Astrocyte (in vitro differentiated cells and primary cell): ENCODE measurements around the gene MVD. TPM values are rescaled to one million over a fixed set of nuclear protein-coding genes. Genes with fewer than 3 reads are reported as not detected.

Experiments
- DNase-seq: peaks from one replicate; pipeline ENCODE4 v3.0.0-alpha.2; 2010; ENCODE audit warnings: low read depth
- FAIRE-seq: peaks from 2 replicates; lab custom pipeline; 2011; peaks lifted over from hg19 to GRCh38; lab: Jason Lieb, UNC
- H2AFZ ChIP-seq: 2 replicates; pipeline ENCODE4 v1.6.0; 2012; ENCODE audit warnings: low read depth, low read length, inconsistent platforms
- H3K27ac ChIP-seq: 2 replicates; pipeline ENCODE4 v1.5.1; 2011; ENCODE audit warnings: low read depth, low read length, inconsistent platforms
- H3K27me3 ChIP-seq: 2 replicates; pipeline ENCODE4 v1.6.0; 2011; ENCODE audit warnings: low read length, inconsistent platforms; ENCODE audit not compliant: insufficient read depth
- H3K36me3 ChIP-seq: 2 replicates; pipeline ENCODE4 v1.5.1; 2011; ENCODE audit warnings: low read length, inconsistent platforms; ENCODE audit not compliant: insufficient read depth
- H3K4me1 ChIP-seq: 2 replicates; pipeline ENCODE4 v1.5.1; 2011; ENCODE audit warnings: low read length, inconsistent platforms; ENCODE audit not compliant: insufficient read depth
- H3K4me2 ChIP-seq: 2 replicates; pipeline ENCODE4 v1.6.0; 2012; ENCODE audit warnings: low read length, inconsistent platforms
- H3K4me3 ChIP-seq: 2 replicates; pipeline ENCODE4 v1.5.1; 2011; ENCODE audit warnings: low read depth, mild to moderate bottlenecking, low read length, inconsistent platforms; ENCODE audit not compliant: insufficient read depth
- H3K79me2 ChIP-seq: 2 replicates; pipeline ENCODE4 v1.6.0; 2012; ENCODE audit warnings: mild to moderate bottlenecking, low read length, inconsistent platforms; ENCODE audit not compliant: insufficient read depth
- H3K9ac ChIP-seq: 2 replicates; pipeline ENCODE4 v1.6.0; 2012; ENCODE audit warnings: mild to moderate bottlenecking, low read length, inconsistent platforms
- H3K9me3 ChIP-seq: 2 replicates; pipeline ENCODE4 v1.5.1; 2012; ENCODE audit warnings: low read depth, mild to moderate bottlenecking, low read length, inconsistent platforms; ENCODE audit not compliant: insufficient read depth
- H4K20me1 ChIP-seq: 2 replicates; pipeline ENCODE4 v1.6.0; 2012; ENCODE audit warnings: low read length, inconsistent platforms; ENCODE audit not compliant: insufficient read depth
- H3K27ac Mint-ChIP-seq: one replicate; pipeline ENCODE4 v1.8.0; 2021; ENCODE audit warnings: mild to moderate bottlenecking, mixed read lengths; ENCODE audit not compliant: unreplicated experiment
- H3K27me3 Mint-ChIP-seq: one replicate; pipeline ENCODE4 v1.8.0; 2021; ENCODE audit warnings: low read depth, mixed read lengths; ENCODE audit not compliant: unreplicated experiment
- H3K36me3 Mint-ChIP-seq: one replicate; pipeline ENCODE4 v1.8.0; 2021; ENCODE audit warnings: low read depth, mixed read lengths; ENCODE audit not compliant: unreplicated experiment
- H3K4me1 Mint-ChIP-seq: one replicate; pipeline ENCODE4 v1.8.0; 2021; ENCODE audit warnings: low read depth, mixed read lengths; ENCODE audit not compliant: unreplicated experiment
- H3K4me3 Mint-ChIP-seq: one replicate; pipeline ENCODE4 v1.8.0; 2021; ENCODE audit warnings: mild to moderate bottlenecking, moderate library complexity, mixed read lengths; ENCODE audit not compliant: unreplicated experiment
- H3K9me3 Mint-ChIP-seq: one replicate; pipeline ENCODE4 v1.8.0; 2021; ENCODE audit warnings: mild to moderate bottlenecking, mixed read lengths; ENCODE audit not compliant: unreplicated experiment
- CTCF ChIP-seq: IDR thresholded peaks from 2 replicates; pipeline ENCODE4 v1.5.1; 2011; ENCODE audit warnings: low read depth, mild to moderate bottlenecking, inconsistent platforms, low read length, moderate library complexity; ENCODE audit not compliant: insufficient read depth
- EZH2 ChIP-seq: IDR thresholded peaks from 2 replicates; pipeline ENCODE4 v1.6.1; 2012; ENCODE audit warnings: mild to moderate bottlenecking, low read length, inconsistent platforms; ENCODE audit not compliant: insufficient read depth
- total RNA-seq: library from RNA; stranded (reverse); gene quantifications from 2 replicates; pipeline ENCODE4 v1.2.1, GENCODE V29; 2021

Gene MVD
- total RNA-seq, 1 donor from 2014 or later, result 63.9 TPM

- Mint-ChIP-seq H3K4me3 (no peak overlapping the region), H3K36me3 (no peaks in the 10 kb centered on the region), H3K27me3 (no peaks in the 10 kb centered on the region), H3K9me3 (no peaks in the 10 kb centered on the region), H3K4me1 (peaks cover 2% of the 10 kb centered on the region), H3K27ac (no peak overlapping the region)
- H3K4me3 ChIP-seq, result no peak overlapping the region
- no peak overlapping the region for H3K9ac ChIP-seq
- peaks cover 3% of the 10 kb centered on the region for H3K4me1 ChIP-seq
- peaks cover 21% of the 10 kb centered on the region for H3K79me2 ChIP-seq
- H2AFZ ChIP-seq, result no peak overlapping the region
- no peaks in the 10 kb centered on the region for H3K36me3 ChIP-seq
- no peaks in the 10 kb centered on the region for H3K9me3 ChIP-seq
- no peak overlapping the region for H3K27ac ChIP-seq
- FAIRE-seq (no peak), DNase-seq (no peak)
- TF ChIP-seq EZH2 (no peak), CTCF (no peak)
- no peak overlapping the region for H3K4me2 ChIP-seq
- peaks cover 48% of the 10 kb centered on the region for H4K20me1 ChIP-seq
- no peaks in the 10 kb centered on the region for H3K27me3 ChIP-seq
Observed at GRCh38 chr16:88656291-88656980, 6.5 kb downstream of the MVD start.

- no peak overlapping the region for H3K4me2 ChIP-seq
- TF ChIP-seq EZH2, result no peak
- TF ChIP-seq CTCF, result no peak
- H3K4me1 ChIP-seq, result peaks cover 6% of the 10 kb centered on the region
- no peak overlapping the region for H3K4me3 ChIP-seq
- H2AFZ ChIP-seq, result no peak overlapping the region
- no peaks in the 10 kb centered on the region for H3K9me3 ChIP-seq
- Mint-ChIP-seq H3K36me3 (no peaks in the 10 kb centered on the region), H3K4me3 (no peak overlapping the region), H3K9me3 (no peaks in the 10 kb centered on the region), H3K27ac (no peak overlapping the region), H3K27me3 (no peaks in the 10 kb centered on the region), H3K4me1 (no peaks in the 10 kb centered on the region)
- peaks cover 43% of the 10 kb centered on the region for H4K20me1 ChIP-seq
- peaks cover 15% of the 10 kb centered on the region for H3K79me2 ChIP-seq
- H3K27ac ChIP-seq, result no peak overlapping the region
- FAIRE-seq (no peak), DNase-seq (no peak)
- H3K9ac ChIP-seq, result no peak overlapping the region
- H3K36me3 ChIP-seq, result no peaks in the 10 kb centered on the region
- H3K27me3 ChIP-seq, result no peaks in the 10 kb centered on the region
Observed at GRCh38 chr16:88655733-88656281, 7.1 kb downstream of the MVD start.

DNA sequence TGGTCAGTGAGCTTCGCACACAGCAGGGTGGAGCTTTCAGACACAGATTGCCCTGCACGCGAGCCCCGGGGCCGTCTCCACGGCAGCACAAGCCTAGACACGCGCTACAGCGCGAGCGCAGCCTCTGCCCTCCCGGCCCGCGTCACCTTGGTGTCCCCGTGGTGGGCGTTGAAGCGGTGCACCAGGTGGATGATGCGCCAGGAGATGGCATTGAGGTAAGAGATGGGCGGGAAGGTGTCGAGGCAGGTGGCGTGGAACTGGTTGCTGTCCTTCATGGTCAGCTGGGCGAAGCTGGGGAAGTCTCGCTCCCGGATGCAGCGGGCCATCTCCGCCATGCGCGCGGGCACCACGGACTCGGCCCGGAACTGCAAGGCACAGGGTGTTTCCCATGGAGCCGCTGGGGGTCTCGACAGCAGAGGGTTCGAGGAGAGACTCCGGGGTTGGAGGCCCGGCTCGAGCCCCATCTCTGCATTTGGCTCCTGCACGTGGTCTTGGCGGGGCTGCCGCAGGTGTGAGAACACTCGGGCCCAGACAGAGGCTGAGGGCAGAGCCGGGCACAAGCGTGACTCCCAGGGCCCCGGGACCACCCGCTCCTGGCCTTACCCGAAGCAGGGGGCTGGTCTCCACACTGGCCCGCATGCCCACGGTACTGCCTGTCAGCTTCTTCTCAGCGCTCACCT lies 7.7 kb downstream of the MVD start:
- Mint-ChIP-seq H3K4me3 (no peak overlapping the region), H3K9me3 (no peaks in the 10 kb centered on the region), H3K4me1 (no peaks in the 10 kb centered on the region), H3K36me3 (no peaks in the 10 kb centered on the region), H3K27me3 (no peaks in the 10 kb centered on the region), H3K27ac (no peak overlapping the region)
- Histone ChIP-seq H2AFZ (no peak overlapping the region), H3K27ac (no peak overlapping the region), H3K4me3 (no peak overlapping the region), H3K36me3 (no peaks in the 10 kb centered on the region), H3K4me2 (no peak overlapping the region), H3K4me1 (peaks cover 6% of the 10 kb centered on the region), H3K9ac (no peak overlapping the region), H3K27me3 (no peaks in the 10 kb centered on the region), H4K20me1 (peaks cover 44% of the 10 kb centered on the region), H3K9me3 (no peaks in the 10 kb centered on the region), H3K79me2 (peaks cover 14% of the 10 kb centered on the region)
- FAIRE-seq (no peak), DNase-seq (no peak)
- TF ChIP-seq CTCF (no peak), EZH2 (no peak)
